ENCODE data around the gene VSIG2.

DNA sequence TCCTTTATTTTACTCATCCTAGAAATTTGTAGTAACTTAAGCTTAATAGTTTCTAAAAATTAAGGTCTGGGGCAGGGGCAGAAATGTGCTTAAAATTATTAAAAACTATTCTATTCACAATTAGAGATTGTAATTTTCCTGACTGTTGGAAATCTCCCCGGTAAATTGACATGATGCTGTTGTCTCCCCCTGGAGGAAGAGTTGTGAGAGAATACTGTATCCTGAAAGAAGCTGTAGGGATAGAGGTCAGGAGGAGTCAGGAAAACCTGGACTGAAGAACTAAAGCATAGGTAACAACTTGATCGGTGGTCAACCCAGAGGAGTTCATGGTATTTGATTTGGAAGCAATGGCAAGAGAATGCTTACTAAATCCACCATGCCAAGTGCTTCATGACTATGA, 26.2 kb upstream of the VSIG2 start:
- TF ChIP-seq, protein P1, sequence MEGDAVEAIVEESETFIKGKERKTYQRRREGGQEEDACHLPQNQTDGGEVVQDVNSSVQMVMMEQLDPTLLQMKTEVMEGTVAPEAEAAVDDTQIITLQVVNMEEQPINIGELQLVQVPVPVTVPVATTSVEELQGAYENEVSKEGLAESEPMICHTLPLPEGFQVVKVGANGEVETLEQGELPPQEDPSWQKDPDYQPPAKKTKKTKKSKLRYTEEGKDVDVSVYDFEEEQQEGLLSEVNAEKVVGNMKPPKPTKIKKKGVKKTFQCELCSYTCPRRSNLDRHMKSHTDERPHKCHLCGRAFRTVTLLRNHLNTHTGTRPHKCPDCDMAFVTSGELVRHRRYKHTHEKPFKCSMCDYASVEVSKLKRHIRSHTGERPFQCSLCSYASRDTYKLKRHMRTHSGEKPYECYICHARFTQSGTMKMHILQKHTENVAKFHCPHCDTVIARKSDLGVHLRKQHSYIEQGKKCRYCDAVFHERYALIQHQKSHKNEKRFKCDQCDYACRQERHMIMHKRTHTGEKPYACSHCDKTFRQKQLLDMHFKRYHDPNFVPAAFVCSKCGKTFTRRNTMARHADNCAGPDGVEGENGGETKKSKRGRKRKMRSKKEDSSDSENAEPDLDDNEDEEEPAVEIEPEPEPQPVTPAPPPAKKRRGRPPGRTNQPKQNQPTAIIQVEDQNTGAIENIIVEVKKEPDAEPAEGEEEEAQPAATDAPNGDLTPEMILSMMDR (conservative IDR thresholded peaks at IDR 0.05), result peak; percentile 40
- no peak for TF ChIP-seq ZFX (IDR thresholded peaks at IDR 0.05)
